HCT116 (cell line): ENCODE results near the gene ADGRG6. TPM values are rescaled to one million over a fixed set of nuclear protein-coding genes. Genes with fewer than 3 reads are reported as not detected.

Experiments
- ATAC-seq: fragments of 200-7000 bp; cut with Tn5 transposase; 2 replicates; pipeline ENCODE4 v1.9.1; 2020; ENCODE audit warnings: mild to moderate bottlenecking, moderate library complexity
- BruUV-seq: library from RNA; stranded (reverse); fragments of 400-500 nt; replicated peaks from 2 replicates; lab custom pipeline; 2021; lab: Mats Ljungman, UMichigan
- CTCF ChIA-PET: fragments of 300-600 bp; sonication (Branson Sonifier 250); formaldehyde crosslinking; loops from one replicate; lab custom pipeline; 2021; ENCODE audit warnings: antibody characterized with exemption; lab: Charles Lee
- POLR2A ChIA-PET: fragments of 300-600, 350-600 bp; sonication (Branson Sonifier 250); formaldehyde crosslinking; loops from one replicate; lab custom pipeline; 2021; ENCODE audit warnings: antibody characterized with exemption; lab: Charles Lee
- RAD21 ChIA-PET, 2 experiments: fragments of 300-600 bp; sonication (Branson Sonifier 250); formaldehyde crosslinking; loops; one replicate each; lab custom pipeline; 2023; ENCODE audit warnings: low total read pairs in 2 of 2; ENCODE audit not compliant: uncharacterized antibody in 2 of 2, unreplicated experiment in 2 of 2, low non-redundant PET in 1 of 2; lab: Charles Lee
- DNase-seq: peaks from one replicate; pipeline ENCODE4 v3.0.0-alpha.2; 2010; ENCODE audit warnings: low read depth, low spot score
- H2AFZ ChIP-seq: fragments of 200-600 bp; shearing (Covaris generic), sonication (generic); 2 replicates; pipeline ENCODE4 v1.6.1; 2017; ENCODE audit warnings: low read depth, mixed run types, mixed read lengths, antibody characterized with exemption, low read length; ENCODE audit not compliant: poor library complexity, severe bottlenecking
- H3K27ac ChIP-seq: 2 replicates; pipeline ENCODE4 v1.5.1; 2012; ENCODE audit warnings: low read depth, low read length
- H3K27me3 ChIP-seq: fragments of 200-600 bp; sonication (generic); 2 replicates; pipeline ENCODE4 v1.6.1; 2016; ENCODE audit warnings: mixed run types, low read length, mixed read lengths; ENCODE audit not compliant: insufficient read depth
- H3K36me3 ChIP-seq, 2 experiments: fragments of 200-500 bp in 1 of 2; fragments of 200-600 bp in 1 of 2; sonication (Bioruptor generic) in 1 of 2; sonication (generic) in 1 of 2; 2 replicates each; pipeline versions ENCODE4 v1.5.1 to v1.6.1; 2014 to 2016; ENCODE audit warnings: low read length in 2 of 2, inconsistent platforms in 1 of 2, mixed read lengths in 1 of 2, mixed run types in 1 of 2; ENCODE audit not compliant: insufficient read depth in 2 of 2, control insufficient read depth in 1 of 2
- H3K4me1 ChIP-seq, 2 experiments: fragments of 200-600 bp in 1 of 2; sonication (generic) in 1 of 2; 2 replicates each; pipeline versions ENCODE4 v1.5.1 to v1.6.1; 2012 to 2017; ENCODE audit warnings: low read length in 2 of 2, inconsistent platforms in 1 of 2, mild to moderate bottlenecking in 1 of 2, mixed read lengths in 1 of 2, mixed run types in 1 of 2, moderate library complexity in 1 of 2; ENCODE audit not compliant: insufficient read depth in 2 of 2, control insufficient read depth in 1 of 2
- H3K4me2 ChIP-seq: fragments of 200-600 bp; sonication (generic); 2 replicates; pipeline ENCODE4 v1.6.1; 2017; ENCODE audit warnings: mixed run types, low read length, mixed read lengths
- H3K4me3 ChIP-seq, 2 experiments: fragments of 200-600 bp in 1 of 2; sonication (generic) in 1 of 2; replicated peaks in 1 of 2; 2 replicates each; pipeline ENCODE4 v1.5.1; 2011 to 2016; ENCODE audit warnings: low read length in 2 of 2, control low read depth in 1 of 2, low read depth in 1 of 2, mild to moderate bottlenecking in 1 of 2, mixed read lengths in 1 of 2, mixed run types in 1 of 2
- H3K79me2 ChIP-seq: fragments of 200-600 bp; sonication (generic); 2 replicates; pipeline ENCODE4 v1.6.1; 2017; ENCODE audit warnings: mild to moderate bottlenecking, mixed run types, low read length, moderate library complexity, mixed read lengths; ENCODE audit not compliant: insufficient read depth
- H3K9ac ChIP-seq: fragments of 200-600 bp; sonication (generic); 2 replicates; pipeline ENCODE4 v1.6.1; 2016; ENCODE audit warnings: low read length, mixed read lengths
- H3K9me2 ChIP-seq: fragments of 200-600 bp; sonication (generic), shearing (Covaris generic); 2 replicates; pipeline ENCODE4 v1.6.1; 2017; ENCODE audit warnings: mixed run types, mild to moderate bottlenecking, moderate library complexity; ENCODE audit not compliant: insufficient read depth
- H3K9me3 ChIP-seq, 2 experiments: fragments of 200-500 bp in 1 of 2; fragments of 200-600 bp in 1 of 2; sonication (Bioruptor generic) in 1 of 2; sonication (generic) in 1 of 2; 2 replicates each; pipeline ENCODE4 v1.6.1; 2014 to 2017; ENCODE audit warnings: low read length in 2 of 2, mixed read lengths in 2 of 2, inconsistent platforms in 1 of 2, low read depth in 1 of 2, mild to moderate bottlenecking in 1 of 2, mixed run types in 1 of 2, moderate library complexity in 1 of 2; ENCODE audit not compliant: control insufficient read depth in 1 of 2, insufficient read depth in 1 of 2
- H4K20me1 ChIP-seq: fragments of 200-600 bp; sonication (generic), shearing (Covaris generic); 2 replicates; pipeline ENCODE4 v1.6.1; 2017; ENCODE audit warnings: mixed run types, mild to moderate bottlenecking, moderate library complexity; ENCODE audit not compliant: insufficient read depth
- CEBPB ChIP-seq: IDR thresholded peaks from 2 replicates; pipeline ENCODE4 v1.6.1; 2012; ENCODE audit warnings: low read depth
- POLR2AphosphoS5 ChIP-seq: IDR thresholded peaks from 2 replicates; pipeline ENCODE4 v1.6.1; 2011; ENCODE audit warnings: mild to moderate bottlenecking, low read depth, low read length, moderate library complexity
- SIN3A ChIP-seq: IDR thresholded peaks from 2 replicates; pipeline ENCODE4 v1.6.1; 2012; ENCODE audit warnings: low read depth
- TCF7L2 ChIP-seq: IDR thresholded peaks from 2 replicates; pipeline ENCODE4 v1.7.0; 2011; ENCODE audit warnings: borderline replicate concordance, inconsistent platforms; ENCODE audit not compliant: insufficient read depth, insufficient read length; ENCODE audit errors: extremely low read depth
- YY1 ChIP-seq: IDR thresholded peaks from 2 replicates; pipeline ENCODE4 v1.6.1; 2011; ENCODE audit warnings: low read length, low read depth, moderate library complexity, mild to moderate bottlenecking; ENCODE audit not compliant: insufficient replicate concordance; ENCODE audit errors: extremely low read depth
- intact Hi-C: fragments of 100-400 bp; cut with micrococcal nuclease; formaldehyde crosslinking; loops from 2 replicates; pipeline ENCODE4 v1.10.0; 2022
- total RNA-seq: library from RNA; stranded (reverse); gene quantifications from one replicate; pipeline ENCODE4 v1.2.1, GENCODE V29; 2021; ENCODE audit not compliant: unreplicated experiment
- TF ChIP-seq, protein P1 (sequence below): IDR thresholded peaks from 2 replicates; pipeline ENCODE4 v1.6.1; 2012; ENCODE audit warnings: low read depth
- TF ChIP-seq, protein P2 (sequence below): IDR thresholded peaks from 2 replicates; pipeline ENCODE4 v1.6.1; 2012
- TF ChIP-seq, protein P3 (sequence below), 3 experiments: fragments of 200-600 bp in 1 of 3; sonication (generic) in 1 of 3; IDR thresholded peaks in 2 of 3; conservative IDR thresholded peaks in 1 of 3; 2 replicates each; pipeline ENCODE4 v1.5.1; 2012 to 2017; ENCODE audit warnings: low read depth in 2 of 3, low read length in 2 of 3, antibody characterized with exemption in 1 of 3, borderline replicate concordance in 1 of 3, control low read depth in 1 of 3, mild to moderate bottlenecking in 1 of 3, mixed read lengths in 1 of 3, mixed run types in 1 of 3, moderate library complexity in 1 of 3; ENCODE audit not compliant: insufficient read depth in 1 of 3
- TF ChIP-seq, protein P4 (sequence below): IDR thresholded peaks from 2 replicates; pipeline ENCODE4 v1.6.1; 2011; ENCODE audit warnings: mild to moderate bottlenecking, low read length, moderate library complexity; ENCODE audit not compliant: insufficient replicate concordance; ENCODE audit errors: extremely low read depth

ADGRG6 gene
- total RNA-seq, 1 experiment from 2014 or later = 67.9 TPM

DNA sequence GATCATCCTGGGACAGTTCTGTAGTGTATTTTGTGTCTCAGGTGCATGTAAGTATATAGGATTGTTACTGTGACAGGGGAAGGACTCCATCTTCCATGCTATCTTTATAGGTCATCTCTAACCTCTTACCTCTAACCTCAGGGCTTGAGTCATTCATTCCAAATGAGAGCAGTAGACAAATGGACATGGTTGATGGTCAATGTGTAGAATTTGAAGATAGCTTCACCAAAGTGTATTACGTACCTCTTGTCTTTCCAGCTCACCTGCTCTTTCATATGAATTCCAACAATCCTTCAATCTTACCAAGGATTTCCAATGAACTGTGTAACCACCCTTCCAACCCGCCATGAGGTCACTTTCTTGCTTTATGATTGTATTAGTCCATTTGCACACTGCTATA is 8.7 kb upstream of the ADGRG6 start:
- no TSS peak for BruUV-seq
- no peak overlapping the region for H3K4me2 ChIP-seq
- TF ChIP-seq, protein P1, sequence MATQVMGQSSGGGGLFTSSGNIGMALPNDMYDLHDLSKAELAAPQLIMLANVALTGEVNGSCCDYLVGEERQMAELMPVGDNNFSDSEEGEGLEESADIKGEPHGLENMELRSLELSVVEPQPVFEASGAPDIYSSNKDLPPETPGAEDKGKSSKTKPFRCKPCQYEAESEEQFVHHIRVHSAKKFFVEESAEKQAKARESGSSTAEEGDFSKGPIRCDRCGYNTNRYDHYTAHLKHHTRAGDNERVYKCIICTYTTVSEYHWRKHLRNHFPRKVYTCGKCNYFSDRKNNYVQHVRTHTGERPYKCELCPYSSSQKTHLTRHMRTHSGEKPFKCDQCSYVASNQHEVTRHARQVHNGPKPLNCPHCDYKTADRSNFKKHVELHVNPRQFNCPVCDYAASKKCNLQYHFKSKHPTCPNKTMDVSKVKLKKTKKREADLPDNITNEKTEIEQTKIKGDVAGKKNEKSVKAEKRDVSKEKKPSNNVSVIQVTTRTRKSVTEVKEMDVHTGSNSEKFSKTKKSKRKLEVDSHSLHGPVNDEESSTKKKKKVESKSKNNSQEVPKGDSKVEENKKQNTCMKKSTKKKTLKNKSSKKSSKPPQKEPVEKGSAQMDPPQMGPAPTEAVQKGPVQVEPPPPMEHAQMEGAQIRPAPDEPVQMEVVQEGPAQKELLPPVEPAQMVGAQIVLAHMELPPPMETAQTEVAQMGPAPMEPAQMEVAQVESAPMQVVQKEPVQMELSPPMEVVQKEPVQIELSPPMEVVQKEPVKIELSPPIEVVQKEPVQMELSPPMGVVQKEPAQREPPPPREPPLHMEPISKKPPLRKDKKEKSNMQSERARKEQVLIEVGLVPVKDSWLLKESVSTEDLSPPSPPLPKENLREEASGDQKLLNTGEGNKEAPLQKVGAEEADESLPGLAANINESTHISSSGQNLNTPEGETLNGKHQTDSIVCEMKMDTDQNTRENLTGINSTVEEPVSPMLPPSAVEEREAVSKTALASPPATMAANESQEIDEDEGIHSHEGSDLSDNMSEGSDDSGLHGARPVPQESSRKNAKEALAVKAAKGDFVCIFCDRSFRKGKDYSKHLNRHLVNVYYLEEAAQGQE = no peak
- TF ChIP-seq YY1 (no peak), SIN3A (no peak), TCF7L2 (no peak), CEBPB (no peak), POLR2AphosphoS5 (no peak)
- TF ChIP-seq, protein P2, sequence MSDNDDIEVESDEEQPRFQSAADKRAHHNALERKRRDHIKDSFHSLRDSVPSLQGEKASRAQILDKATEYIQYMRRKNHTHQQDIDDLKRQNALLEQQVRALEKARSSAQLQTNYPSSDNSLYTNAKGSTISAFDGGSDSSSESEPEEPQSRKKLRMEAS = no peak
- TF ChIP-seq, protein P3, sequence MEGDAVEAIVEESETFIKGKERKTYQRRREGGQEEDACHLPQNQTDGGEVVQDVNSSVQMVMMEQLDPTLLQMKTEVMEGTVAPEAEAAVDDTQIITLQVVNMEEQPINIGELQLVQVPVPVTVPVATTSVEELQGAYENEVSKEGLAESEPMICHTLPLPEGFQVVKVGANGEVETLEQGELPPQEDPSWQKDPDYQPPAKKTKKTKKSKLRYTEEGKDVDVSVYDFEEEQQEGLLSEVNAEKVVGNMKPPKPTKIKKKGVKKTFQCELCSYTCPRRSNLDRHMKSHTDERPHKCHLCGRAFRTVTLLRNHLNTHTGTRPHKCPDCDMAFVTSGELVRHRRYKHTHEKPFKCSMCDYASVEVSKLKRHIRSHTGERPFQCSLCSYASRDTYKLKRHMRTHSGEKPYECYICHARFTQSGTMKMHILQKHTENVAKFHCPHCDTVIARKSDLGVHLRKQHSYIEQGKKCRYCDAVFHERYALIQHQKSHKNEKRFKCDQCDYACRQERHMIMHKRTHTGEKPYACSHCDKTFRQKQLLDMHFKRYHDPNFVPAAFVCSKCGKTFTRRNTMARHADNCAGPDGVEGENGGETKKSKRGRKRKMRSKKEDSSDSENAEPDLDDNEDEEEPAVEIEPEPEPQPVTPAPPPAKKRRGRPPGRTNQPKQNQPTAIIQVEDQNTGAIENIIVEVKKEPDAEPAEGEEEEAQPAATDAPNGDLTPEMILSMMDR (IDR thresholded peaks at IDR 0.05 in 2 of 3, conservative IDR thresholded peaks at IDR 0.05 in 1 of 3; ENCODE audit: borderline replicate concordance in 1 of 3, insufficient read depth in 1 of 3, low read depth in 2 of 3, low read length in 2 of 3) = no peak
- TF ChIP-seq, protein P4, sequence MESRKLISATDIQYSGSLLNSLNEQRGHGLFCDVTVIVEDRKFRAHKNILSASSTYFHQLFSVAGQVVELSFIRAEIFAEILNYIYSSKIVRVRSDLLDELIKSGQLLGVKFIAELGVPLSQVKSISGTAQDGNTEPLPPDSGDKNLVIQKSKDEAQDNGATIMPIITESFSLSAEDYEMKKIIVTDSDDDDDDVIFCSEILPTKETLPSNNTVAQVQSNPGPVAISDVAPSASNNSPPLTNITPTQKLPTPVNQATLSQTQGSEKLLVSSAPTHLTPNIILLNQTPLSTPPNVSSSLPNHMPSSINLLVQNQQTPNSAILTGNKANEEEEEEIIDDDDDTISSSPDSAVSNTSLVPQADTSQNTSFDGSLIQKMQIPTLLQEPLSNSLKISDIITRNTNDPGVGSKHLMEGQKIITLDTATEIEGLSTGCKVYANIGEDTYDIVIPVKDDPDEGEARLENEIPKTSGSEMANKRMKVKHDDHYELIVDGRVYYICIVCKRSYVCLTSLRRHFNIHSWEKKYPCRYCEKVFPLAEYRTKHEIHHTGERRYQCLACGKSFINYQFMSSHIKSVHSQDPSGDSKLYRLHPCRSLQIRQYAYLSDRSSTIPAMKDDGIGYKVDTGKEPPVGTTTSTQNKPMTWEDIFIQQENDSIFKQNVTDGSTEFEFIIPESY = no peak
- TF ChIP-seq, all 23 proteins: peak for 0
- Histone ChIP-seq H3K27ac (no peak overlapping the region), H3K36me3 (no peaks in the 10 kb centered on the region), H3K27me3 (no peaks in the 10 kb centered on the region), H2AFZ (no peak overlapping the region), H3K79me2 (no peaks in the 10 kb centered on the region), H3K4me3 (no peak overlapping the region), H3K4me1 (peaks cover 0 to 4% of the 10 kb centered on the region in 2 experiments; a peak in 2 of 4 replicates), H3K9ac (no peak overlapping the region), H3K9me3 (no peaks in the 10 kb centered on the region), H4K20me1 (no peaks in the 10 kb centered on the region), H3K9me2 (no peaks in the 10 kb centered on the region)
- ChIA-PET RAD21 (no interaction called here), POLR2A (no interaction called here), CTCF (no interaction called here)
- DNase-seq (no peak), ATAC-seq (no peak)
- intact Hi-C loops = no loop called here
